HFFc6 (cell line): ENCODE data around the gene SMIM1. TPM values are rescaled to one million over a fixed set of nuclear protein-coding genes. Genes with fewer than 3 reads are reported as not detected.

Experiments used
- DNase-seq: peaks from one replicate; pipeline ENCODE4 v3.0.0-alpha.2; 2018
- H3K27ac Mint-ChIP-seq: 2 replicates; pipeline ENCODE4 v1.8.0; 2020; ENCODE audit warnings: mild to moderate bottlenecking, mixed read lengths
- H3K27me3 Mint-ChIP-seq: 2 replicates; pipeline ENCODE4 v1.8.0; 2021; ENCODE audit warnings: mild to moderate bottlenecking, moderate library complexity, mixed read lengths; ENCODE audit not compliant: insufficient read depth
- H3K36me3 Mint-ChIP-seq: 2 replicates; pipeline ENCODE4 v1.8.0; 2021; ENCODE audit warnings: low read depth, mixed read lengths
- H3K4me1 Mint-ChIP-seq: 2 replicates; pipeline ENCODE4 v1.8.0; 2020; ENCODE audit warnings: low read depth, mixed read lengths
- H3K4me3 Mint-ChIP-seq: 2 replicates; pipeline ENCODE4 v1.8.0; 2020; ENCODE audit warnings: mild to moderate bottlenecking, moderate library complexity, mixed read lengths
- H3K9me3 Mint-ChIP-seq: 2 replicates; pipeline ENCODE4 v1.8.0; 2020; ENCODE audit warnings: mild to moderate bottlenecking, mixed read lengths
- total RNA-seq, 6 experiments: library from RNA; stranded (reverse); fragmentation: NEBNext Ultra II Directional; extraction: Animal tissue kit (Norgen Biotek cat#: 25700); gene quantifications; 2 replicates in 1 of 6; 3 replicates in 5 of 6; pipeline ENCODE4 v1.2.3, GENCODE V29; 2021
- TF ChIP-seq, protein P1 (sequence below): fragments of 200-600 bp; sonication (generic); IDR thresholded peaks from 2 replicates; pipeline ENCODE4 v1.5.0; 2021; ENCODE audit warnings: antibody characterized with exemption, mild to moderate bottlenecking

The SMIM1 gene
- total RNA-seq, 6 experiments from 2014 or later, result 0.38 to 3.4 (median 1.6) TPM

DNA sequence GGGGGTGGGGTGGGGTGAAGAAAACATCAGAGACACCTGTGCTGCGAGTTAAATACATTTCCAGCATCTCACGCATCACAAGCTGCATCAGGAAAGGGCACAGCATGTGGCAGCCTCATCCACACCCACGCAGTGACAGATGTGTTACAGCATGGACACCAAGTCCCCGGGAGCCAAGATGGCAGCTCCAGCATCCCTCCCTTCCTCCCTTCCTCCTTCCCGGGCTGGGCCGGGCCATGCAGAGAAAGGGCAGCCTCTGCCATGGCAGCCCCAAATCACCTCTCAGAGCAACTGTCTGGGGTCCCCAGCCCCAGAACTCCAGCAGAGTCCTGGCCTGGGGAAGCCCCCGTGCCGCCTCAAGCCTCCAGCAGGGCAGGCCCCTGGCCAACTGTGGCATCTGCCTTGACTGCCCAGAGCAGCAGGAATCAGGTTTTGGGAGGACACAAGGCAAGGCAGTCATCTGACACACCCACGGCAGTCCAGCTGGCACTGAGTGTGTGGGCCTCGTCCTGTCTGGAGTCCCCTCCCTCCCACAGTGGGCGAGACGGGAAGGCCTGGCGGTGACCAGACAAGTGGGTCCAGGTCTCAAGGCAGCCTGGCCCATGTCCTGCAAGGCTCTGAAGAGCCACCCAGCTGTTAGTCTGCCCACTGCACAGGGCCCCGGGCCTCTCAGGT, 6.2 kb downstream of the SMIM1 start:
- H3K4me1 Mint-ChIP-seq, result peaks cover 4% of the 10 kb centered on the region; the same call in 1 of the 2 replicates
- H3K4me3 Mint-ChIP-seq, result no peak overlapping the region
- no peaks in the 10 kb centered on the region for H3K9me3 Mint-ChIP-seq
- peaks cover 11% of the 10 kb centered on the region for H3K36me3 Mint-ChIP-seq
- no peak overlapping the region for H3K27ac Mint-ChIP-seq
- peaks cover 1% of the 10 kb centered on the region for H3K27me3 Mint-ChIP-seq
- TF ChIP-seq, protein P1, sequence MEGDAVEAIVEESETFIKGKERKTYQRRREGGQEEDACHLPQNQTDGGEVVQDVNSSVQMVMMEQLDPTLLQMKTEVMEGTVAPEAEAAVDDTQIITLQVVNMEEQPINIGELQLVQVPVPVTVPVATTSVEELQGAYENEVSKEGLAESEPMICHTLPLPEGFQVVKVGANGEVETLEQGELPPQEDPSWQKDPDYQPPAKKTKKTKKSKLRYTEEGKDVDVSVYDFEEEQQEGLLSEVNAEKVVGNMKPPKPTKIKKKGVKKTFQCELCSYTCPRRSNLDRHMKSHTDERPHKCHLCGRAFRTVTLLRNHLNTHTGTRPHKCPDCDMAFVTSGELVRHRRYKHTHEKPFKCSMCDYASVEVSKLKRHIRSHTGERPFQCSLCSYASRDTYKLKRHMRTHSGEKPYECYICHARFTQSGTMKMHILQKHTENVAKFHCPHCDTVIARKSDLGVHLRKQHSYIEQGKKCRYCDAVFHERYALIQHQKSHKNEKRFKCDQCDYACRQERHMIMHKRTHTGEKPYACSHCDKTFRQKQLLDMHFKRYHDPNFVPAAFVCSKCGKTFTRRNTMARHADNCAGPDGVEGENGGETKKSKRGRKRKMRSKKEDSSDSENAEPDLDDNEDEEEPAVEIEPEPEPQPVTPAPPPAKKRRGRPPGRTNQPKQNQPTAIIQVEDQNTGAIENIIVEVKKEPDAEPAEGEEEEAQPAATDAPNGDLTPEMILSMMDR, result no peak
- no peak for DNase-seq

DNA sequence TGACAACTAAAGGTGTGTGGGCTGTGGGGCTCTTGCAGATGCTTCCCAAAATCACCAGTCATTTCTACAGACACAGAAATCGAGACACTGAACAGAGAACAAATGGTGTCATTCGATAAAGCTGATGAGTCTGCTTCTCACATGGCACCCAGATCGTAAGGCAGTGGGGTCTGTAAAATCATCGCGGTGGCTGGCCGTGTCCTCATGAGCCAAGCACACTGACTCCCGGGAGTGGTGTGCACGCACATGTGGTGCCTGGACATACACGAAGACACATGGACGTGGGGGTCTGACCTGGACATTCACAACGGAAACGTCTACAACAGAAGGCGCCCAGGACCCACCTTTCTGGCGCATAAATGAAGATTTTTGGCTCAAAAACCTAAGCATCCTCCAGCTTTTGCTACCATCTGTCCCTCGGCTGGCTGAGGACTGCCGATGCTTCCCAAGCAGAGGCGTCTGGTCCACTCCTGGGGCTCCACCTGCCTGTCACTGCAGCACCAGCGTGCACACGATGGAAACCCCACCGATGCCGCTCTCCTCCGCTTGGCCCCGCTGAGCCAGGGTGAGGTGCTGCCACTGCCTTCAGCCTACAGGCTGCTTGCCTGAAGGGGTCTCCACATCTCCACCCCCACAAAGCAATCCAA, 6.8 kb downstream of the SMIM1 start:
- Mint-ChIP-seq H3K27me3 (peaks cover 3% of the 10 kb centered on the region), H3K9me3 (no peaks in the 10 kb centered on the region), H3K36me3 (peaks cover 14% of the 10 kb centered on the region), H3K4me1 (peaks cover 4% of the 10 kb centered on the region; the same call in 1 of the 2 replicates), H3K27ac (no peak overlapping the region), H3K4me3 (no peak overlapping the region)
- TF ChIP-seq, protein P1, result no peak
- DNase-seq, result no peak

DNA sequence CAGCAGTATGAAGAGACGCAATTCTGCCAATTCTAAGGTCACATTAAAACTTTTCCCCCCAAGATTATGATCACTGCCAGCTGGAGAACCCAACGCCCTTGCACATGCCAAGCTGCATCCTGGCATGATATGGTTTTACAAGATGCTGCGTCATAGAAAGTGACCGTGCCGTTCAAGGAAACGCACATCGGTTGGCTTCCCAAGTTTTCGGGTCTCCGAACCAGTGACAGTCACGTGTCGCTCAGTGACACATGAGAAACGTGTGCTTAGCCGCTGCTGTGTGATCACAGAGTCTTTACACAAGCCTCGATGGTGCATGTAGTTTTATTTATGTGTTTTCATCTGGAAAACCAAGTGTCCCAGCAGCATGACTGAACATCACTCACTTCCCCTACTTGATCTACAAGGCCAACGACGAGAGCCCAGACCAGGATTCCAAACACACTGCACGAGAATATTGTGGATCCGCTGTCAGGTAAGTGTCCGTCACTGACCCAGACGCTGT, 7.4 kb downstream of the SMIM1 start:
- no peaks in the 10 kb centered on the region for H3K9me3 Mint-ChIP-seq
- no peak overlapping the region for H3K4me3 Mint-ChIP-seq
- peaks cover 15% of the 10 kb centered on the region for H3K36me3 Mint-ChIP-seq
- TF ChIP-seq, protein P1, result no peak
- no peak for DNase-seq
- peaks cover 3% of the 10 kb centered on the region for H3K27me3 Mint-ChIP-seq
- peaks cover 3% of the 10 kb centered on the region; the same call in 1 of the 2 replicates for H3K4me1 Mint-ChIP-seq
- no peak overlapping the region for H3K27ac Mint-ChIP-seq

DNA sequence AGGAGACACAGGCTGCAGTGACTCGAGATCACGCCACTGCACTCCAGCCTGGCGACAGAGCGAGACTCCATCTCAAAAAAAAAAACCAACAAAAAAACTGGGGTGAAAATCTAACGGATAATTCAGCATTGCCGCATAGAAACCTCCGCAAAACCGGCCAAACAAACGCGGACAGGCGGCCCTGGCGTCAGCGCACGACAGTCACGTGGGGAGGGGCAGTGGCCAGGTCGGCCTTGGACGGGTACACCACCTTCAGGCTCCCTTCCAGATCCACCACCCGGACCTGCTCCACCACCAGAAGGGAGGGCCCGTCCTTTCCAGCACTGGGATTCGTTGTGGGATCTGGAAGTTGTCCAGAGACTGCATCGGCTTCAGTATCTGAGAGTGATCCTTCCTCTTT, 8.4 kb downstream of the SMIM1 start:
- no peak overlapping the region for H3K27ac Mint-ChIP-seq
- peaks cover 21% of the 10 kb centered on the region for H3K36me3 Mint-ChIP-seq
- peaks cover 3% of the 10 kb centered on the region; the same call in 1 of the 2 replicates for H3K27me3 Mint-ChIP-seq
- no peaks in the 10 kb centered on the region for H3K9me3 Mint-ChIP-seq
- no peak for DNase-seq
- no peak overlapping the region for H3K4me3 Mint-ChIP-seq
- TF ChIP-seq, protein P1, result no peak
- no peaks in the 10 kb centered on the region for H3K4me1 Mint-ChIP-seq

DNA sequence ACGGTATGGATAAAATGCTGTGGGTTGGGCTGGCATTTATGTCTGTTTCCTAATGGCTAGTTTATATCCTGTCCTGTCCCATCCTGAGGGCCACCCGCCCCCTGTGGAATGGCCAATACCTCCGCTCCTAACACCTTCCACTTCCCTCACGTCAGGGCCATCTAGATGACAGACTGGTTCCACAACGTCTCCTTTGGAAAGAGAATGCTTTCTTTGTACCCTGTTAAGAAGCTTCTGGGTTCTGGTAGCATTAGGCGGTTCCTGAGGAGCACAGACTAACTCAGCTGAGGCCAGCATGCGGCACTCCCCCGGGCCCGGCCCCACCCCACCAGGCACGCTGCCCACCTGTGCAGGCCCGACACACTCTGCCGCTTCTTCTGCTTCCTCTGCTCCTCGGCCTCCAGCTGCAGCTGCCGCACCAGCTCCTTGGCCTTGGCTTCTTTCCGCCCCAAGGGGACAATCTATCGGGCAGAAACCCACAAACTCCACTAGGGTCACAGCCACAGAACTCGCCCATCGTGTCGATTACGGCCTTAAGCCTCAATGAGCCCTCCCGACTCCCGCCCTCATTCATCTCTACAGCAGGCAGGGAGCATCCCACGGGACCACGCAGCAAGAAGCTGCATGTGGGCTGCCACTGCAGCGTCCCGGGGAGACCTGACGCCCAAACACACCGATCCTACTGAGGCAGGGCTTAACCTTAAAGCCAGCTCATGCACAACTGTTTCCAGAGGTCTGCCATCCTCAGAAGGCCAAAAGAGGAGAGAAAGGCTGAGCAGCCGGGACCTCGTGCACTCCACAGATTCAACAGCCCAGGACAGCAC, 11.3 kb downstream of the SMIM1 start:
- Mint-ChIP-seq H3K27ac (no peak overlapping the region), H3K36me3 (peaks cover 21% of the 10 kb centered on the region), H3K9me3 (no peaks in the 10 kb centered on the region)

More for the DNA sequence above, 11.3 kb downstream of the SMIM1 start:
- Mint-ChIP-seq H3K4me1 (no peaks in the 10 kb centered on the region), H3K27me3 (peaks cover 6% of the 10 kb centered on the region), H3K4me3 (no peak overlapping the region)
- TF ChIP-seq, protein P1, result no peak
- no peak for DNase-seq
